GM21576 (cell line): ENCODE results near the gene SCARB2.
A peak's percentile ranks its signal among the peaks of the same experiment; 100 is the strongest.

Experiments used
- ATAC-seq: cut with Tn5 transposase; IDR thresholded peaks from one replicate; pipeline ENCODE4 v1.9.1; 2021; ENCODE audit warnings: mild to moderate bottlenecking, moderate library complexity; ENCODE audit not compliant: unreplicated experiment

The SCARB2 gene

DNA sequence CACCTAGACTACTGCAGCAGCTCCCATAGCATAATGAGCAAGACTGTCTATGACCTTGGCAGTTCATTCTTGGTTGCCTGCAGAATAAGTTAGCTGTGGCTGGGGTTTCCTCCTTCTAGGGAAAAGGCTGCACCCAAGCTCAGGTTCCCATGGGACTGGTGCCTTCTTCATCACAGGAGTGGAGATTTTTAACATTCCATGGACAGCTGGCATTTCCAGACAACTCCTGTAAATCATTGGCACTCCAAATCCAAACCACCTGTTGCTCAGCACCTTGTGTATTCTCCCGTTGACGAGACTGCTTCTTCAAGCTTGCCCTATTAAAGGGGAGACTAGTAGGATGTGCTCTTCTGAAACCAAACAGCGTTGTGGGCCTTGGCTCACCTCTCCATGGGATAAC, 57.6 kb downstream of the SCARB2 start:
- ATAC-seq = no peak

DNA sequence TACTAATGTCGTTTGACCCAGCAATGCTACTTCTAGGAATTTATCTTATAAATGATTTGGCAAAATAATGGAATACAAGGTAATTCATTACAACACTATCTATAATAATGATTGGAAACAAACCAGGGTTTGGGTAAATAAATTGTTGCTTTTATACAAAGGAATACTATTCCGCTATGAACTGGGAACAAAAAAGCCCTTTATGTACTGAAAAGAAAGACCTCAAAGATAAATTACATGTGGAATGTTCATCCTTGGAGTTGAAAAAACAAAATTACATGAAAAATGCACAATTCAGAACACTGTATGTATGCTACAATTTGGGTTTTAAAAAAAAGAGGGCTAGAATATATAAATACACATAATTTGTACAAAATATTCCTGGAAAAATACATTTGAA, 60.3 kb downstream of the SCARB2 start:
- no peak for ATAC-seq

DNA sequence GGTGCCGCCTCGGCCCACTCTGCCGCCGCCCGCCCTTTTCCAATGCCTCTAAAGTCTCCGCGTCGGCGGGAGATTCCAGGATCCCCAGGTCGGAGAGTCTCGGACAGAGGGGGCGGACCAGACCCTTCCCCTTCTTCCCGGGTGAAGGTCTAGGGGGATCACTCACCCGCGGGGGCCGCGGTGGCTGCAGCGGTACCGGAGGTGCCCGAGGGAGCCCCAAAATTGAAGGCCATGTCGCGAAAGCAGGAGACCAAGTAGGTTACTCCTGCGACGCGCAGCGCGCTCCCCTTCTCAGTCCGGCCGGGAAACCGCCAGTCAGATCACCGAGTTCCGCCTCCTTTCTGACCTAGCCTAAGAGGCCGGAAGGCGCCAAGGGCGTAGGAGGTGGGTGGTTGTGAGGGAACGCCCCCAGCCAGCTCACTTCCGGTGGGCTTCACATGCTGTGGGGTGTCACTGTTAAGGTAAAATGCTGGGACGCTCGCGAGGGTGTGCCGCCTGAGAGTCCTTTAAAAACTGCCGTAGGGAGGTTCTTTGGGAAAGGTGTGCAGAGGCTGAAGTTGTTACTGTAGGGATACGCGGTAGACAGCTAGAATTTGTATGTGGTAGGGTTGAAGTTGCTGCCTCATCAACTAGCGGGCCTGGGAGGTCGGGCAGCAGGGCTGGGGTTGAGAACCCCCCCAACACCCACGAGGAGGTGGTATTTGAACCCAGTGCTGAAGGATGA, 65.3 kb downstream of the SCARB2 start, which contains the start of gene NUP54:
NUP54 (minus strand) TSS at position 256 of the 724 bp plus-strand sequence; CDS start at position 233, 23 bp downstream.
- peak; percentile 99 for ATAC-seq

GRCh38 chr4:76147454-76148141, 66.0 kb downstream of the SCARB2 start:
- ATAC-seq = peak; percentile 32

DNA sequence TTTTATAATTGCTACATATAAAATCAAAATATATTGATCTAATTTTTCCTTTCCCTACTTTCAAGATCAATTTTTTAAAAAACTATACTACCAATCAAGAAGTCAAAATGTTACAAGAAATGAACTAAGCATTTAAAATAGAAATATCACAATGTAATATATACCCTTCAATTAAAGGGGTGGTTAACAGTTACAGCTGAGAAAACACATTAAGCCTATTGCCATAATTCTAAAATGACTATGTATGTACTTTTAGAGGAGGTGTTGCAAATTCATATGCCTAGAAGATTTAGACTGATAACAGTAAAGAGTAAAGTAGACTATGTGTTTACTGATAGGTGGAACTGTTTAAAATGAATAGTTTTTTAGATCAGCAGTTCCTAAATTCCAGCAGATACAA, 69.1 kb downstream of the SCARB2 start:
- ATAC-seq = no peak

DNA sequence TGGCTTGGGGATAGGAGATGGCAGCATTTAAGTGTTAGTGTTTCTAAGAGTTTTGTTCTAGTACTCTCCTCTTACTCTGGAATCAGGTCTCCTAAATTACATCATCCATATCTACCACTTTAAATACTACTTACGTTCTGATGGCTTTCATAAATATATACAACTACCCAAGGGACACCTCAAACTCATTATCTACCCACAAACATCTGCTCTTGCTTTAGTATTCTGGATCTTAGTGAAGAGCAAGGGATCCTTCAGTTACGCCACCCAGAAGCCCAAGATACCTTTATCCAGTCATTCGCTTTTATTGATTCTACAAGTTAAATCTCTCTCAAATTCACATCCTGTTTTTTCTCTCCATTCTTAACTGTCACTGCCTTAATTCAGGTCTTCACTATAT, 72.4 kb downstream of the SCARB2 start:
- no peak for ATAC-seq

GRCh38 chr4:76127754-76128153, 85.9 kb downstream of the SCARB2 start:
- no peak for ATAC-seq

GRCh38 chr4:76125816-76126215, 87.8 kb downstream of the SCARB2 start:
- ATAC-seq = no peak

GRCh38 chr4:76120199-76120598, 93.4 kb downstream of the SCARB2 start:
- no peak for ATAC-seq

GRCh38 chr4:76117536-76117935, 96.1 kb downstream of the SCARB2 start:
- no peak for ATAC-seq

GRCh38 chr4:76116821-76117220, 96.8 kb downstream of the SCARB2 start:
- ATAC-seq = no peak
